Occipital lobe (tissue), 2 donors: Measurements from ENCODE around the gene ADAMTS20. TPM values are rescaled to one million over a fixed set of nuclear protein-coding genes. Genes with fewer than 3 reads are reported as not detected.

ENCODE experiments used
- DNase-seq: peaks from one replicate; lab custom pipeline; 2025; lab: John Stamatoyannopoulos, UW
- total RNA-seq: library from RNA; depleted of rRNA; stranded (reverse); fragments of >200 nt; gene quantifications from one replicate; pipeline ENCODE4 v1.2.3, GENCODE V29; 2014

Gene ADAMTS20
- total RNA-seq, 1 donor from 2014 or later, result 0.47 TPM

DNA sequence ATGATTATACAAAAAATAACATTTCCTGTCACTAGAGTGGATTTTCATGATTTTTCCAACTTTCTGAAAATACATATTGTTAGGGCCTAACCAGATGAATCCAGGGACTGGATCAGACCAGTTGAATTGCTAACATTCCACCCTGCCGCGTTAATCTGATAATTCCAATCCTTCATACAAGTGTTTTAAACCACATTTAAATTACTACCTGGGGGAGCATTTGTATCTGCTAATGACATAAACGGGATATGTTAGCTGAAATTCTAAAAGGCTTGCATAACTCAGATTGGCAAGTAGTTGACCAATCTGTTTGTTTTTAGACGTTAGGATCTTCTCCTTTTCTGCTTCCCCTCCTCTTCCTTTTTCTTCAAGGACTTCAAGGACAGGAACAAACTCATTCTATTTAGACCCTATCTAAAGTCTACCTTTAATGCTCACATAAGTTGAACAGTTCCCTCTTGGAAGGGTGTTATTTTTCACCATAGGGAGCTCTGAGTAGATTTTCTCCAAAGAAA lies 239.0 kb downstream of the ADAMTS20 start:
- no peak for DNase-seq

DNA sequence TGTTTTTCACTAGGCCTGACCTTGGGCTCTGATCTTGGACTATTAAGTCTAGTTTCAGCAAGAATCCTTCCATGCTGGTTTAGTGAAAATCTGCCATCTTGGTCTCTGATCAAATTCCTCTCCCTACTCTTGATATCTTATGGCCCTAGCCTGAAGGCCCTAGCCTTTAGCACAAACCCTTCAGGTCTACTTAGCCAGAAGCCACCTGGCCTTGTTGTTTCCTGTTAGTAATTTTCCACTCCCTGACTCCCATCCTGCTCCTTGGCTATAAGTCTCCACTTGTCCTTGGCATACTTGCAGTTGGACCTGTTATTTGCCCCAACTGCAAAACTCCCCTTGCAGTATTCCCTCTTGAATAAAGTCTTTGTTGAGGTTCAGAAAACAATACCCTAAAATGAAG lies 241.4 kb downstream of the ADAMTS20 start:
- DNase-seq, result no peak

DNA sequence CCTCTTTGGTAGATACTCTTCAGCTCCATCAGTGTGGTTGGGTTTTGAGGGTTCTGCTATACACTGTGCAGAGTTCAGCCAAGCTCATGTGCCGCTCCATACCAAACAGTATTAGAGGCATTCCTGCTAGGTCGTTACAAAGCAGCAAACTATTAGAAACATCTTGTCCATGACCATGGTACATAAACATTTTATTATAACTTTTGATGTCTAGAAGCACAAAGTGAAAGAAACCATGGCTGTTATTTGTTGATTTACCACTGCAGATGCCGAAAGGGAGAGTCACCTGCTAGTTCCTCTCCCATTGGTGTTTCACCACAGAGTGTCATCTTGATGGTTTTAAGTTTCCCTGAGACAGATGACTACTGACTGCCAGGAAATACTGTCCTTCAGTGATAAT lies 242.0 kb downstream of the ADAMTS20 start:
- no peak for DNase-seq

DNA sequence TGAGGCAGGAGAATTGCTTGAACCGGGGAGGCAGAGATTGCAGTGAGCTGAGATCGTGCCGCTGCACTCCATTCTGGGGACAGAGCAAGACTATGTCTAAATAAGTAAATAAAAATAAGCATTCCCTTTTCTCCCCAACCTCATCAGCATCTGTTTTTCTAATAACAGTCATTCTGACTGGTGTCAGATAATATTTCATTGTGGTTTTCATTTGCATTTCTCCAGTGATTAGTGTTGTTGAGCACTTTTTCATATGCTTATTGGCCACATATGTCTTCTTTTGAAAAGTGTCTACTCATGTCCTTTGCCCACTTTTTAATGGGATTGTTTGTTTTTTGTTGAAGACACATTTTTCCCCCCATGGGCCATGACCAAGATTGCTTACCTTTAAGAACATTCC lies 243.2 kb downstream of the ADAMTS20 start:
- no peak for DNase-seq

DNA sequence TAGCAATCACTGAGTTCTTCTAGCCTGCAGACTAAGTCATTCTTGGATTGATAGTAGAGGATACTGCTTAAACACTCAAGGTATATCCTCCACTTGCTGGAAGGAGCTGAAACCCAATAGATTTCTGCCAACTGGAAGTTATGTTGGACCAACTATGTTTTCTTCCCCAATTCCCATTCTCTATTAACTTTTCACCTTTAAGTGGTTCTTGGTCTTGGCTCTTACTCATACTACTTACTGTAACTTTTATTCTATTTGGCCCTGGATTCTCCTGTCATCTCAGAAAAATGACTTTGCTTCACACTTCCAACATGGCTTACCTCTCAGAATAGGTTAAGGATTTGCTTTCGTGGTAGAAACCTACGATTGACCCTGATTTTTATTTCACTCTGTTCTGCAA lies 244.9 kb downstream of the ADAMTS20 start:
- no peak for DNase-seq

DNA sequence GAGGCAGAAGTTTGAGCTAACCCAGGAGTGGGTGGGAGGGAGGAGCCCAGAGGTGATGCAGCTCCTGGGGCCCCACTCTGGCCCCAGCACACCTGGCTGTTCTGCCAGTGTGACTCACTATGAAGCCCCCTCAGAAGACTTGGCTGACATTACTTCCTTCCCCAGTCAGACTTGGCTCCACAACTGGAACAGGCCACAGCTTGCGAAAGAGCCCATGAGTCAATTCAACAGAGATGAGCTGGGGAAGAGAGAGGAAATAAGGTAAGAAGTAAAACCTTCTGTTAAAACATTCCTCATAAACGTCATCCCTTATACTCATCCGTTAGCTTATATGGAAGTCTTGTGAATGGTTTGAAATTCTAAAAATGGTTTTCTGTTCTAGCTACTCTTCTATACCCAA lies 245.9 kb downstream of the ADAMTS20 start:
- DNase-seq, result no peak

DNA sequence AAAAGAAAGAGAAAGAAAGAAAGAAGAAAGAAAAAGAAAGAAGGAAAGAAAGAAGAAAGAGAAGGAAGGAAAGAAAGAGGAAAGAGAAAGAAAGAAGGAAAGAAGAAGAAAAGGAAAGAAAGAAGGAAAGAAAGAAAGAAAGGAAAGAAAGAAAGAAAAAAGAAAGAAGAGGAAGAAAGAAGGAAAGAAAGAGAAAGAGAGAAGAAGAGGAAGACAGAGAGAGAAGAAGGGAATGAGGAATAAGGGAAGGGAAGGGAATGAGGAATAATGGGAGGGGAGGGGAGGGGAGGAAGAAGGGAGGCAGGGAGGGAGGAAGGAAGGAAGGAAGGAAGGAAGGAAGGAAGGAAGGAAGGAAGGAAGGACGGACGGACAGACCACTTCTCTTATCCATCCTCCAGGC lies 246.9 kb downstream of the ADAMTS20 start:
- DNase-seq, result no peak

Other genes with a start within 250 kb of the ADAMTS20 start
- 41.0 TPM for gene PUS7L, start 206.6 kb upstream of the ADAMTS20 start, total RNA-seq
- 6.9 TPM for gene IRAK4, start 206.7 kb upstream of the ADAMTS20 start, total RNA-seq